NT2/D1 (cell line): ENCODE measurements around the gene LYPD6B.

Experiments used
- SUZ12 ChIP-seq: IDR thresholded peaks from 2 replicates; pipeline ENCODE4 v1.6.1; 2011; ENCODE audit not compliant: insufficient read length, insufficient read depth; ENCODE audit errors: extremely low read depth
- YY1 ChIP-seq: IDR thresholded peaks from 2 replicates; pipeline ENCODE4 v1.6.1; 2011; ENCODE audit not compliant: insufficient read length, insufficient read depth
- ZNF274 ChIP-seq: IDR thresholded peaks from 2 replicates; pipeline ENCODE4 v1.6.1; 2011; ENCODE audit warnings: mild to moderate bottlenecking, low read depth, low read length

- TF ChIP-seq YY1 (no peak), SUZ12 (no peak), ZNF274 (no peak)
Measured at GRCh38 chr2:149224543-149224942, 186.0 kb downstream of the LYPD6B start.
